GM21529 (cell line): ENCODE measurements around the gene NKIRAS2.

Source experiments
- ATAC-seq: cut with Tn5 transposase; IDR thresholded peaks from one replicate; pipeline ENCODE4 v1.9.1; 2021; ENCODE audit not compliant: unreplicated experiment

NKIRAS2 gene

GRCh38 chr17:42053731-42054500 lies 34.0 kb downstream of the NKIRAS2 start:
- ATAC-seq = no peak

- no peak for ATAC-seq
Observed at GRCh38 chr17:42055027-42055426, 35.1 kb downstream of the NKIRAS2 start.

- ATAC-seq = no peak
Observed at GRCh38 chr17:42055496-42055895, 35.6 kb downstream of the NKIRAS2 start.

GRCh38 chr17:42056635-42057034 lies 36.7 kb downstream of the NKIRAS2 start:
- ATAC-seq = no peak

- no peak for ATAC-seq
Observed at GRCh38 chr17:42058063-42058462, 38.2 kb downstream of the NKIRAS2 start.

- no peak for ATAC-seq
Observed at GRCh38 chr17:42059815-42060214, 39.9 kb downstream of the NKIRAS2 start.

GRCh38 chr17:42060231-42060630 lies 40.3 kb downstream of the NKIRAS2 start:
- no peak for ATAC-seq

- no peak for ATAC-seq
Observed at GRCh38 chr17:42061646-42062487, 42.0 kb downstream of the NKIRAS2 start.

- ATAC-seq = no peak
Observed at GRCh38 chr17:42062681-42063080, 42.8 kb downstream of the NKIRAS2 start.

- ATAC-seq = no peak
Observed at GRCh38 chr17:42065201-42065600, 45.3 kb downstream of the NKIRAS2 start.

GRCh38 chr17:42067371-42068091 lies 47.6 kb downstream of the NKIRAS2 start:
- no peak for ATAC-seq

GRCh38 chr17:42068979-42069378 lies 49.1 kb downstream of the NKIRAS2 start:
- no peak for ATAC-seq

- no peak for ATAC-seq
Observed at GRCh38 chr17:42071810-42072209, 51.9 kb downstream of the NKIRAS2 start.

GRCh38 chr17:42072323-42073187 lies 52.7 kb downstream of the NKIRAS2 start:
- ATAC-seq = no peak
